ENCODE data around the gene LPCAT4.
"Not testable (repeated sequence)": the region's sequence is repeated elsewhere in the genome, so short reads cannot be mapped to it uniquely, and the experiment has no call there.

Gene LPCAT4

GRCh38 chr15:34367101-34368081, at the start of gene LPCAT4:
Gene LPCAT4 (minus strand): TSS chr15:34367196. CDS start chr15:34367100, 96 bp downstream.
- FAIRE-seq: no peak

- FAIRE-seq: not testable (repeated sequence)
Measured at GRCh38 chr15:34409511-34409910, 42.5 kb upstream of the LPCAT4 start.

GRCh38 chr15:34408973-34409372, 42.0 kb upstream of the LPCAT4 start:
- not testable (repeated sequence) for FAIRE-seq

GRCh38 chr15:34403899-34404298, 36.9 kb upstream of the LPCAT4 start:
- FAIRE-seq: not testable (repeated sequence)

GRCh38 chr15:34403160-34403598, 36.2 kb upstream of the LPCAT4 start:
- not testable (repeated sequence) for FAIRE-seq

GRCh38 chr15:34397637-34398259, 30.8 kb upstream of the LPCAT4 start:
- not testable (repeated sequence) for FAIRE-seq

- not testable (repeated sequence) for FAIRE-seq
Measured at GRCh38 chr15:34392981-34393380, 26.0 kb upstream of the LPCAT4 start.

- not testable (repeated sequence) for FAIRE-seq
Measured at GRCh38 chr15:34389594-34390086, 22.6 kb upstream of the LPCAT4 start.

GRCh38 chr15:34381829-34382521, 15.0 kb upstream of the LPCAT4 start:
- FAIRE-seq: not testable (repeated sequence)

- FAIRE-seq: not testable (repeated sequence)
Measured at GRCh38 chr15:34380491-34380890, 13.5 kb upstream of the LPCAT4 start.

- FAIRE-seq: no peak
Measured at GRCh38 chr15:34376856-34377255, 9.9 kb upstream of the LPCAT4 start.

GRCh38 chr15:34375541-34375940, 8.5 kb upstream of the LPCAT4 start:
- not testable (repeated sequence) for FAIRE-seq

- FAIRE-seq: no peak
Measured at GRCh38 chr15:34374816-34375215, 7.8 kb upstream of the LPCAT4 start.

- FAIRE-seq: no peak
Measured at GRCh38 chr15:34373951-34374350, 7.0 kb upstream of the LPCAT4 start.

GRCh38 chr15:34370643-34371042, 3.6 kb upstream of the LPCAT4 start:
- FAIRE-seq: no peak

- FAIRE-seq: no peak
Measured at GRCh38 chr15:34370129-34370528, 3.1 kb upstream of the LPCAT4 start.

- no peak for FAIRE-seq
Measured at GRCh38 chr15:34366271-34367065, 528 bp downstream of the LPCAT4 start.

GRCh38 chr15:34365836-34366235, 1.2 kb downstream of the LPCAT4 start:
- no peak for FAIRE-seq

GRCh38 chr15:34365091-34365825, 1.7 kb downstream of the LPCAT4 start:
- FAIRE-seq: no peak

- no peak for FAIRE-seq
Measured at GRCh38 chr15:34364041-34364440, 3.0 kb downstream of the LPCAT4 start.

- FAIRE-seq: no peak
Measured at GRCh38 chr15:34362047-34362773, 4.8 kb downstream of the LPCAT4 start.
